Measurements from ENCODE around the gene CKB.
"Not testable (repeated sequence)": the region's sequence is repeated elsewhere in the genome, so short reads cannot be mapped to it uniquely, and the experiment has no call there.

The CKB gene

DNA sequence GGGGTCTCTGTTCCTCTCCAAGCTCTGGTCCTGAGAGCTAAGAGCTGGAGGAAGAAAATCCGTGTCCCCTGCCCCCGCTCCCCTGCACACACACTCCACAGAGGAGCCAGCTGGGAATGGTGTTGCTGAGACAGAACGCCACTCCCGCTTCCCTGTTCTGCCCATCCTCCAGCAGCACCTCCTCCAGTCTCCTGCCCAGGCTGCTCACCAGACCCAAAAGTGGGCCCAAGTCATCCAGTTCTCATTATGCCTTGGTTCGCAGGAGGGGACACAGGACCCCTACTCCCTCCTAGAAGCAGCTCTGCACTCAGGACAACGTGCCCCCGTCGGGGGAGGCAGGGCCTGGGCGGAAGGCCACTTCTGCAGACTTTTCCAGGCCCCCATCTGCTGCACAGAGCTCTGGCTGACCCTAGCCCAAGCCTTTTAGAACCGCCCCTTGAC is 5.5 kb upstream of the CKB start:
- Histone ChIP-seq H3K36me3 (replicated peaks) (no peaks in the 10 kb centered on the region), H3K27me3 (replicated peaks) (peaks cover 2% of the 10 kb centered on the region), H3K27ac (peak overlapping the region; percentile 73), H3K4me3 (ENCODE audit: low read depth, low read length) (peak overlapping the region; percentile 86)
- TF ChIP-seq, protein P1, sequence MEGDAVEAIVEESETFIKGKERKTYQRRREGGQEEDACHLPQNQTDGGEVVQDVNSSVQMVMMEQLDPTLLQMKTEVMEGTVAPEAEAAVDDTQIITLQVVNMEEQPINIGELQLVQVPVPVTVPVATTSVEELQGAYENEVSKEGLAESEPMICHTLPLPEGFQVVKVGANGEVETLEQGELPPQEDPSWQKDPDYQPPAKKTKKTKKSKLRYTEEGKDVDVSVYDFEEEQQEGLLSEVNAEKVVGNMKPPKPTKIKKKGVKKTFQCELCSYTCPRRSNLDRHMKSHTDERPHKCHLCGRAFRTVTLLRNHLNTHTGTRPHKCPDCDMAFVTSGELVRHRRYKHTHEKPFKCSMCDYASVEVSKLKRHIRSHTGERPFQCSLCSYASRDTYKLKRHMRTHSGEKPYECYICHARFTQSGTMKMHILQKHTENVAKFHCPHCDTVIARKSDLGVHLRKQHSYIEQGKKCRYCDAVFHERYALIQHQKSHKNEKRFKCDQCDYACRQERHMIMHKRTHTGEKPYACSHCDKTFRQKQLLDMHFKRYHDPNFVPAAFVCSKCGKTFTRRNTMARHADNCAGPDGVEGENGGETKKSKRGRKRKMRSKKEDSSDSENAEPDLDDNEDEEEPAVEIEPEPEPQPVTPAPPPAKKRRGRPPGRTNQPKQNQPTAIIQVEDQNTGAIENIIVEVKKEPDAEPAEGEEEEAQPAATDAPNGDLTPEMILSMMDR (IDR thresholded peaks at IDR 0.05; ENCODE audit: low read depth, low read length, missing control alignments), result no peak
- in situ Hi-C loops (cut with HindIII; ENCODE audit: low pct_ligation_motif_present, low sequenced_read_pairs), result no loop called here
- DNase-seq, result no peak

DNA sequence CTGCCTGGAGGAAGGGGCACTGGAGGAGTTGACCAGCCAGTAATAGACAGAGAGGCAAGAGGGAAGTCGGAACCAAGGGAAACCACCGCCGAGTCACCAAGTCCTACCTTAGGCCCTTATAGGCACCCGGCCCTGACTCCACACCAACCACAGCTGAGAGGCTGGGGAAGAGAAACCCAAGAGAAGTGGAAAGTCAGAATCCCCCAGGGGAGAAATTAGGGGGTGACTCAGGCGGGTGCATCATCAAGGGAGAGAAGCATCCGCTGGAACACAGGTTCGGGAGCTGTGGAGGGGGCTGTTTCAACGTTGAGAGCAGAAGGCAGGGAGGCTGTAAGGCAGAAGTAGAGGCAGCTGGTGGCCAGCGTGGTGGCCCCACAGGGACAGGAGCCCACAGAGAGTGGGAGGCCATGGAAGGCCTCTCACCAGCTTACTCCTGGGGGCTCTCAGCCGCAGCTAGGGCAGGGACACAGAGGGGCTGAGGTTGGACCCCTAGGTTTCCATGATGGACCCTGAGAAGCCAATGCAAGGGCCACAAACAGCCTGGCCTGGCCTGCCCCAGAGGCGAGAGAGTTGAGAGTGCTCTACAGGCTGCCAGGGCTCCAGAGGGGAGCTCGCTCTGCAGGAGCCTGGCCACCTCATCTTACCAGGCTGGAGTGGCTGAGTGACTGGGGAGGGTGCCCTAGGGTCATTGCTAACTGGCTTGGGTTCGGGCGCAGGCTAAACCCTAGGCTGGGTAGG is 4.9 kb upstream of the CKB start:
- TF ChIP-seq, protein P1 (IDR thresholded peaks at IDR 0.05; ENCODE audit: low read depth, low read length, missing control alignments), result no peak
- H3K27me3 ChIP-seq (replicated peaks), result peaks cover 7% of the 10 kb centered on the region
- H3K27ac ChIP-seq, result no peak overlapping the region
- no peaks in the 10 kb centered on the region for H3K36me3 ChIP-seq (replicated peaks)
- in situ Hi-C loops (cut with HindIII; ENCODE audit: low pct_ligation_motif_present, low sequenced_read_pairs), result no loop called here
- DNase-seq, result peak; percentile 22
- no peak overlapping the region for H3K4me3 ChIP-seq (ENCODE audit: low read depth, low read length)

DNA sequence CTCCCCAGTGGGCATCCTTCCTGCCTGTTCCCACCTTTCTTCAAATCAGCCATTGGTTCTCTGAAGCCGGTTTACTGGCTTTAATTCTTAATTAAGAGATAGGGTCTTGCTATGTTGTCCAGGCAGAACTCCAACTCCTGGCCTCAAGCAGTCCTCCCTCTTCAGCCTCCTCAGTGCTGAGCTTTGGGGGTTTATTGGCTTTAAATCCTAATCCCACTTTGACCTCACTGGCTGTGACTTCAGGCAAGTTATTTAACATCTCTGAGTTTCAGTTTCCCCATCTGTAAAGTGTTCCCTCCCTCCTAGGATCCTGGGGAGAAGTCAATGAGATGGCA is 4.3 kb upstream of the CKB start:
- no peak overlapping the region for H3K27ac ChIP-seq

DNA sequence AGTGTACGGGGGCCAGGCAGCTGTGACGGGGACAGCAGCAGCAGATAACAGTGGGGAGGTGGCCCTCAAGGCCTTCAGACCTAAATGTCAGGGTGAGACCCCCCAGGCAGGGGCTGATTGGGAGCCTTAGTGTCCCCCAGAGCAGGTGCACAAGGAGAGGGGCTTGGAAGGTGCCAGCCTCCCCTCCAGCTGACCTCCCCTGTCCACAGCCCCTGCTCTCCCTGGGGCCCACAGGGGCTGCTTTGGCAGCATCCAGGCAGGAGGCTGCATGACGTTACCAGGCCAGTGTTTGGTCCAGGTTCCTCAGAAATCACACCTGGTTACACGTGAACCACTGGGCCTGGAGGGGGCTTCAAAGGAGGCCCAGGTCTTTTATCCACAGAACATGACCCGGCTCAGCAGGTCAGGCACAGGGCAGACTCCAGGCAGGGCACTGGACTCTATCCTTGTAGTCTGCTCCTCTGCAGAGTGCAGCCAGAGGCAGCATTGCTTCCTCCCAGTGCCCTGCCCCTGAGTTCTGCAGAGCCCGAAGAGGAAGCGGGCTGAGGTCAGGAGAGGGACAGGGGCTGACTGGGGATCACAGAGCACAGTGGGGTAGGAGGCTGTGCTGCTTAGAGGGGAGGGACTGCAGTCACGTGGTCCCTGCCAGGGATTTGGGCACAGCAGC is 3.8 kb upstream of the CKB start:
- TF ChIP-seq, protein P1 (IDR thresholded peaks at IDR 0.05; ENCODE audit: low read depth, low read length, missing control alignments), result no peak
- no peak overlapping the region for H3K27ac ChIP-seq
- DNase-seq, result no peak
- H3K27me3 ChIP-seq (replicated peaks), result peaks cover 11% of the 10 kb centered on the region
- in situ Hi-C loops (cut with HindIII; ENCODE audit: low pct_ligation_motif_present, low sequenced_read_pairs), result no loop called here
- no peak overlapping the region for H3K4me3 ChIP-seq (ENCODE audit: low read depth, low read length)
- no peaks in the 10 kb centered on the region for H3K36me3 ChIP-seq (replicated peaks)

More for the DNA sequence above, 4.3 kb upstream of the CKB start:
- TF ChIP-seq, protein P1 (IDR thresholded peaks at IDR 0.05; ENCODE audit: low read depth, low read length, missing control alignments), result no peak
- no peak overlapping the region for H3K4me3 ChIP-seq (ENCODE audit: low read depth, low read length)
- DNase-seq, result no peak
- H3K27me3 ChIP-seq (replicated peaks), result peaks cover 11% of the 10 kb centered on the region
- no peaks in the 10 kb centered on the region for H3K36me3 ChIP-seq (replicated peaks)
- in situ Hi-C loops (cut with HindIII; ENCODE audit: low pct_ligation_motif_present, low sequenced_read_pairs), result no loop called here

DNA sequence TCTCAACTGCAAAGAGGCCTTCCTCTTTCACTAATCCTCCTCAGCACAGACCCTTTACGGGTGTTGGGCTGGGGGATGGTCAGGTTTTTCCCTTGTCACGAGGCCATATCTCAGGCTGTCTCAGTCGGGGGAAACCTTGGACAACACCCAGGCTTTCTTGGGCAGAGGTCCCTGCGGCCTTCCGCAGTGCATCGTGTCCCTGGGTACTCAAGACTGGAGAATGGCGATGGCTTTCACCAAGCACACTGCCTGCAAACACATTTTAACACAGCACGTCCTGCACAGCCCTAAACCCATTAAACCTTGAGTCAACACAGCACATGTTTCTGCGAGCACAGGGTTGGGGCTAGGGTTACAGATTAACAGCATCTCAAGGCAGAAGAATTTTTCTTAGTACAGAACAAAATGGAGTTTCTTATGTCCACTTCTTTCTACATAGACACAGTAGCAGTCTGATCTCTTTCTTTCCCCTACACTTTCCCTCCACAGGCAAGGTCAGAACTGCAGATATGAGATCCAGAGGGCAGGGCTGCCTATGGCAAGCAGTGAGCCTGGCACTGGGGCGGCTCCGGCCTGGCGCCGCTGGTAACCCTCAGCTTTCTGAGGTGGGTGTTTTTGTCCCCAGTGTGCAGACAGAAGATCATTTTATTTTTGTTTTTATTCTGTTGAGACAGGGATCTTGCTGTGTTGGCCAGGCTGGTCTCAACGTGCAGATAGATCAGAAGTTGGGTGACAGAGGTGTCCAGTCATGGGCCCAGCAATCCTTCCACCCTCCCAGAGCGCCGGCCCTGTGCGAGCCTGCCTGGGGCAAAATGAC is 3.0 kb upstream of the CKB start:
- H3K36me3 ChIP-seq (replicated peaks); in situ Hi-C loops (cut with HindIII; ENCODE audit: low pct_ligation_motif_present, low sequenced_read_pairs); DNase-seq; H3K4me3 ChIP-seq (ENCODE audit: low read depth, low read length); H3K27ac ChIP-seq: not testable (repeated sequence)
- peaks cover 11% of the 10 kb centered on the region for H3K27me3 ChIP-seq (replicated peaks)
